Spleen (tissue), 7 donors: Measurements from ENCODE around the gene SRGN.

Experiments used
- CTCF ChIP-seq, 11 experiments: fragments of 200-600 bp in 7 of 11; fragments of 450-650 bp in 4 of 11; sonication (generic) in 4 of 11; IDR thresholded peaks in 8 of 11; conservative IDR thresholded peaks in 3 of 11; 1 replicate in 7 of 11; 2 replicates in 4 of 11; pipeline versions ENCODE4 v1.4.0 to v1.8.0; 2016 to 2021; ENCODE audit warnings: antibody characterized with exemption in 11 of 11, inconsistent platforms in 4 of 11, mild to moderate bottlenecking in 1 of 11
- POLR2A ChIP-seq, 3 donors: fragments of 450-650 bp; IDR thresholded peaks; one replicate each; pipeline ENCODE4 v1.5.1; 2017; ENCODE audit warnings: antibody characterized with exemption in 3 of 3, mild to moderate bottlenecking in 1 of 3
- POLR2AphosphoS5 ChIP-seq, 3 donors: sonication (generic); formaldehyde crosslinking; IDR thresholded peaks; one replicate each; pipeline ENCODE4 v1.5.1; 2017; ENCODE audit warnings: antibody characterized with exemption in 3 of 3
- donor health status: DM: no; HTN: no; CAD: no; lungs with moderate emphysema.
- donor health status: DM: no; HTN: no; CAD: no.
- donor health status: DM: no; HTN: no; CAD: no.

GRCh38 chr10:69068549-69068948 is 19.4 kb upstream of the SRGN start:
- TF ChIP-seq CTCF (IDR thresholded peaks at IDR 0.05 in 8 of 11, conservative IDR thresholded peaks at IDR 0.05 in 3 of 11) (no peak), POLR2A (IDR thresholded peaks at IDR 0.05) (no peak), POLR2AphosphoS5 (IDR thresholded peaks at IDR 0.05) (no peak)
